Brain microvascular endothelial cell (primary cell): ENCODE measurements around the gene CDC20B.
"Not testable (repeated sequence)": the region's sequence is repeated elsewhere in the genome, so short reads cannot be mapped to it uniquely, and the experiment has no call there.

Source experiments
- DNase-seq: peaks from one replicate; pipeline ENCODE4 v3.0.0-alpha.2; 2020
- H3K27ac ChIP-seq: fragments of 250-450 bp; sonication (Bioruptor Pico); 2 replicates; pipeline ENCODE4 v1.5.1; 2020; ENCODE audit warnings: mild to moderate bottlenecking, moderate library complexity
- H3K27me3 ChIP-seq: fragments of 250-450 bp; sonication (Bioruptor Pico); replicated peaks from 2 replicates; pipeline ENCODE4 v1.5.1; 2020; ENCODE audit warnings: mild to moderate bottlenecking
- H3K36me3 ChIP-seq: fragments of 250-450 bp; sonication (Bioruptor Pico); replicated peaks from 2 replicates; pipeline ENCODE4 v1.5.1; 2020; ENCODE audit warnings: mild to moderate bottlenecking
- H3K4me3 ChIP-seq: 2 replicates; pipeline ENCODE4 v1.5.1; 2011; ENCODE audit warnings: low read depth, mild to moderate bottlenecking, control low read depth, low read length, moderate library complexity
- CTCF ChIP-seq: IDR thresholded peaks from 2 replicates; pipeline ENCODE4 v1.5.1; 2011; ENCODE audit warnings: low read depth, mild to moderate bottlenecking, moderate library complexity, low read length, control low read depth, inconsistent platforms; ENCODE audit errors: missing control alignments
- in situ Hi-C: cut with HindIII; loops from 2 replicates; pipeline ENCODE4 v1.10.0; 2017; ENCODE audit warnings: low sequenced_read_pairs, low pct_ligation_motif_present

The CDC20B gene

GRCh38 chr5:55096182-55096581 is 76.8 kb downstream of the CDC20B start:
- H3K27ac ChIP-seq = no peak overlapping the region
- H3K36me3 ChIP-seq = no peaks in the 10 kb centered on the region
- in situ Hi-C loops = no loop called here
- no peak for DNase-seq
- TF ChIP-seq CTCF = no peak
- H3K4me3 ChIP-seq = no peak overlapping the region
- no peaks in the 10 kb centered on the region for H3K27me3 ChIP-seq

GRCh38 chr5:55091011-55091410 is 82.0 kb downstream of the CDC20B start:
- H3K36me3 ChIP-seq, in situ Hi-C loops: not testable (repeated sequence)

GRCh38 chr5:55089301-55089700 is 83.7 kb downstream of the CDC20B start:
- DNase-seq, in situ Hi-C loops, H3K27me3 ChIP-seq, H3K36me3 ChIP-seq, H3K27ac ChIP-seq, H3K4me3 ChIP-seq: not testable (repeated sequence)

More at GRCh38 chr5:55091011-55091410, 82.0 kb downstream of the CDC20B start:
- not testable (repeated sequence) for H3K27me3 ChIP-seq, H3K4me3 ChIP-seq, DNase-seq, H3K27ac ChIP-seq

GRCh38 chr5:55081541-55081940 is 91.4 kb downstream of the CDC20B start:
- DNase-seq = no peak
- TF ChIP-seq CTCF = no peak
- no peaks in the 10 kb centered on the region for H3K27me3 ChIP-seq
- no peak overlapping the region for H3K27ac ChIP-seq
- in situ Hi-C loops = no loop called here
- no peaks in the 10 kb centered on the region for H3K36me3 ChIP-seq
- no peak overlapping the region for H3K4me3 ChIP-seq

GRCh38 chr5:55073211-55073610 is 99.8 kb downstream of the CDC20B start:
- DNase-seq = no peak
- in situ Hi-C loops = no loop called here

GRCh38 chr5:55072666-55073065 is 100.3 kb downstream of the CDC20B start:
- Histone ChIP-seq H3K4me3 (no peak overlapping the region), H3K27me3 (no peaks in the 10 kb centered on the region), H3K27ac (no peak overlapping the region), H3K36me3 (no peaks in the 10 kb centered on the region)
- in situ Hi-C loops = no loop called here
- no peak for TF ChIP-seq CTCF
- DNase-seq = no peak

More at GRCh38 chr5:55073211-55073610, 99.8 kb downstream of the CDC20B start:
- no peak overlapping the region for H3K4me3 ChIP-seq
- TF ChIP-seq CTCF = no peak
- no peaks in the 10 kb centered on the region for H3K36me3 ChIP-seq
- H3K27me3 ChIP-seq = no peaks in the 10 kb centered on the region
- H3K27ac ChIP-seq = no peak overlapping the region

- Histone ChIP-seq H3K27me3 (no peaks in the 10 kb centered on the region), H3K36me3 (no peaks in the 10 kb centered on the region), H3K27ac (no peak overlapping the region), H3K4me3 (no peak overlapping the region)
- in situ Hi-C loops = no loop called here
- no peak for DNase-seq
- TF ChIP-seq CTCF = no peak
Measured at GRCh38 chr5:55071413-55071812, 101.6 kb downstream of the CDC20B start.
